Skeletal muscle cell (primary cell): ENCODE data around the gene SEC23IP.
A peak's percentile ranks its signal among the peaks of the same experiment; 100 is the strongest.
"Not testable (repeated sequence)": the region's sequence is repeated elsewhere in the genome, so short reads cannot be mapped to it uniquely, and the experiment has no call there.

Experiments
- DNase-seq: peaks from one replicate; pipeline ENCODE4 v3.0.0-alpha.2; 2010; ENCODE audit warnings: low read depth
- H3K4me3 ChIP-seq: 2 replicates; pipeline ENCODE4 v1.5.1; 2011; ENCODE audit warnings: low read depth, mild to moderate bottlenecking, control low read depth, low read length, moderate library complexity

Gene SEC23IP

GRCh38 chr10:119892188-119893065, at the start of gene SEC23IP:
Gene SEC23IP, plus strand, starts transcription at chr10:119892730. Its CDS starts 53 bp downstream, at chr10:119892783.
- peak within 1 kb of the TSS; percentile 72 for H3K4me3 ChIP-seq
- peak; percentile 88 for DNase-seq

DNA sequence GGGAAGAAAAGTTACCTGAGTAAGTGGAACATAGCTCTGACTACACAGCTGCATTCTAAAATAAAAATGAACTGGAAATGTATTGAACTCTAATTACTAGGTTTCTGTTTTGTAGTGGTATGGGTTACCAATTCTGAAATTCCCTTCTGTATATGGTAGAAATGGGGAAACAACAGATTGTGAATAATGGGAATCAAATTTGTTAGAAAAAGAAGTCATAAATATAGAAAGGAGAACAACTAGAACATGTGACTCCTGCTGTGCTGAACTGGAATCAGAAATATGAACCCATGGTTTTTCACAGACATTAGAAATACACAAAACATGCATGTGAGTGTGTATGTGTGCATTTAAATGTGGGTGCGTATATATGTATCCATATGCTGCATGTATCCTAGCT, 46.9 kb upstream of the SEC23IP start:
- DNase-seq = no peak
- no peak overlapping the region for H3K4me3 ChIP-seq

GRCh38 chr10:119849031-119849789, 43.3 kb upstream of the SEC23IP start:
- DNase-seq = peak; percentile 25
- H3K4me3 ChIP-seq = no peak overlapping the region

DNA sequence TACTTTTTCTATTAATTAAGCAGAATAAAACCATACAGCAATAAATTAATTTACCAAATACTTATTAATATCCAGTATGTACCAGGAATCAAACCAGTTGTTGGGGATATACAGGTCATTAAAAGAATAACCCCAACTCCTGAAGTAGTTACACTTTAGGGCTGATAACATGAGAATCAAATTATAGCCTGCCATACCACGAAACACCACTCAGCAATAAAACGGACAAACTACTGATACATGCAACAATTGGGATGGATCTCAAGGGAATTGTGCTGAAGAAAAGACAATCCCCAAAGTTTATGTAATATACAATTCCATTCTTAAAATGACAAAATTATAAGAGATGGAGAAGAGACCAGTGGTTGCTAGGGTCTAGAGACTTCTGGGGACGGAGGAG, 42.6 kb upstream of the SEC23IP start:
- H3K4me3 ChIP-seq = no peak overlapping the region
- DNase-seq = no peak

GRCh38 chr10:119852277-119852676, 40.3 kb upstream of the SEC23IP start:
- DNase-seq = no peak
- H3K4me3 ChIP-seq = no peak overlapping the region

GRCh38 chr10:119852822-119853221, 39.7 kb upstream of the SEC23IP start:
- DNase-seq = no peak

GRCh38 chr10:119853574-119853973, 39.0 kb upstream of the SEC23IP start:
- no peak for DNase-seq
- H3K4me3 ChIP-seq = no peak overlapping the region

More at GRCh38 chr10:119852822-119853221, 39.7 kb upstream of the SEC23IP start:
- no peak overlapping the region for H3K4me3 ChIP-seq

DNA sequence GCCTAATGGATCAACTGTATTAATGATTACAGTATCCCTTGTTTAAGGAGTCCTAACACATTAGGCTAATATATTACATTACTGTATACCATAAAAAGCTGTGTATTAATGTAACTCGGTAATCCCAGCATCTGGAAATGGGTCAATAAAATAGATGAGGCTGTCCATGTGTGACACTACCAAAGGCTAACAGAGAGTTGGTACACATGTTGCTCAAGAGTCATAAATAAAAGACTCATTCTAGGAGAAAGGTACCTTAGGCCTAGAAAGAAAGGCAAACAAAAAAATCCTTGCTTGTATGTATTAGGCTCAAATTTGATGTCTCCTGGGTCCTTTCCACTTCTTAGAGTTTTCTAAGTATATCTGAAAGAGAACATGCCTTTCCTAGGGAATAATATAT, 34.5 kb upstream of the SEC23IP start:
- no peak overlapping the region for H3K4me3 ChIP-seq
- DNase-seq = no peak

GRCh38 chr10:119859420-119860258, 32.9 kb upstream of the SEC23IP start:
- no peak for DNase-seq
- H3K4me3 ChIP-seq = no peak overlapping the region

GRCh38 chr10:119860866-119861607, 31.5 kb upstream of the SEC23IP start:
- H3K4me3 ChIP-seq = no peak overlapping the region
- DNase-seq = no peak

DNA sequence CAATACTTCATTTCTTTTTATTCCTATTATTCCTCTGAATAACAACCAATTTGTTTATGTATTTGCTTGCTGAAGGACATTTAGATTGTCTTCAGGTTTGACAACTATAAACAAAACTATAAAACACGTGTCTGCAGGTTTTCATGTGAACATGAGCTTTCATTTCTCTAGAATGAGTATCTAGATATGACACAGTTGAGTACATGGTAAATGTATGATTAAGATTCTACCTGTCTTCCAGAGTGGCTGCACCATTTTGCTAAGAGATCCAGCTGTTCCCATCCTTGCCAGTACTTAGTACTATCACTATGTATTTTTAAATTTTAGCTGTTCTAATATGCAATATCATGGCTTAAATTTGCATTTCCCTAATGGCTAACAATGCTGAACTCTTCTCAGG, 30.0 kb upstream of the SEC23IP start:
- DNase-seq = no peak
- no peak overlapping the region for H3K4me3 ChIP-seq

DNA sequence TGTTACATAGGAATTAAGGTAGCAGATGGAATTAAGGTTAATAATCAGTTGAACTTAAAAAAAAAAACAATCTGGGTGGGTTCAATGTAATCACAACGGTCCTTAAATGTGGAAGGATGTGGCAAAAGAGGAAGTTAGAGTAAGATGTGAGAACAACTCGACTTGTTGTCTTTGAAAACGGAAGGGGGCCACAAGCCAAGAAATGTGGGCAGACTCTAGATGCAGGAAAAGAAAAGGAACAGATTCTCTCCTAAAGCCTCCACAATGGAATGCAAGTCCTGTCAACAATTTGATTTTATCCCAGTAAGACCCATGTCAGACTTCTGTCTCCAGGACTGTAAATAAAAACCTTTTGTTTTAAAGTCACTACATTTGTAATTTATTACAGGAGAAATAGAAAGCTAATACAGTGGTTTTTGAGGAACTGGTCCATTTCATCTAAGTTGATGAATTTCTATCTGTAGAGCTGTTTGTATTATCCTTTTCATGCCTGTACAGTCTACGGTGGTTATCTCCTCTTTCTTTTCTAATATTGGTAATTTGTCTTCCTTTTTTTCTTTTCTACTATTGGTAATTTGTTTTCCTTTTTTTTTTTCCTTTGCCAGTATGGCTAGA, 28.5 kb upstream of the SEC23IP start:
- H3K4me3 ChIP-seq = no peak overlapping the region
- no peak for DNase-seq

GRCh38 chr10:119865699-119866240, 26.8 kb upstream of the SEC23IP start:
- no peak overlapping the region for H3K4me3 ChIP-seq
- no peak for DNase-seq

- DNase-seq = no peak
- H3K4me3 ChIP-seq = no peak overlapping the region
Observed at GRCh38 chr10:119867317-119867716, 25.2 kb upstream of the SEC23IP start.

DNA sequence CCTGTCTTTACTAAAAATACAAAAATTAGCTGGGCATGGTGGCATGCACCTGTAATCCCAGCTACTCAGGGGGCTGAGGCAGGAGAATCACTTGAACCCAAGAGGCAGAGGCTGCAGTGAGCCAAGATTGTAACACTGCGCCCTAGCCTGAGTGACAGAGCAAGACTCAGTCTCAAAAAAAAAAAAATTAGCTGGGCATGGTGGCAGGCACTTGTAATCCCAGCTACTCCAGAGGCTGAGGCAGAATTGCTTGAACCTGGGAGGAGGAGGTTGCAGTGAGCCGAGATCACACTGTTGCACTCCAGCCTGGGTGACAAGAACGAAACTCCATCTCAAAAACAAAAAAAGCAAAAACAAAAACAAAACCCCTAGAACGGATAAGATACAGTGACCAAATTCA, 23.1 kb upstream of the SEC23IP start:
- not testable (repeated sequence) for H3K4me3 ChIP-seq, DNase-seq

GRCh38 chr10:119871881-119872609, 20.5 kb upstream of the SEC23IP start:
- no peak for DNase-seq
- peak overlapping the region; percentile 88 for H3K4me3 ChIP-seq

GRCh38 chr10:119872610-119872859, 20.0 kb upstream of the SEC23IP start, which contains the start of gene MCMBP:
Gene MCMBP, minus strand, starts transcription at chr10:119872843. Its CDS starts 259 bp downstream, at chr10:119872584.
- H3K4me3 ChIP-seq = peak within 1 kb of the TSS; percentile 88

More at GRCh38 chr10:119872610-119872859, 20.0 kb upstream of the SEC23IP start, which contains the start of gene MCMBP:
- DNase-seq = no peak
